Brain microvascular endothelial cell (primary cell): ENCODE results near the gene TMPRSS6.

ENCODE experiments used
- DNase-seq: peaks from one replicate; pipeline ENCODE4 v3.0.0-alpha.2; 2020
- H3K27ac ChIP-seq: fragments of 250-450 bp; sonication (Bioruptor Pico); 2 replicates; pipeline ENCODE4 v1.5.1; 2020; ENCODE audit warnings: mild to moderate bottlenecking, moderate library complexity
- H3K27me3 ChIP-seq: fragments of 250-450 bp; sonication (Bioruptor Pico); replicated peaks from 2 replicates; pipeline ENCODE4 v1.5.1; 2020; ENCODE audit warnings: mild to moderate bottlenecking
- H3K36me3 ChIP-seq: fragments of 250-450 bp; sonication (Bioruptor Pico); replicated peaks from 2 replicates; pipeline ENCODE4 v1.5.1; 2020; ENCODE audit warnings: mild to moderate bottlenecking
- H3K4me3 ChIP-seq: 2 replicates; pipeline ENCODE4 v1.5.1; 2011; ENCODE audit warnings: low read depth, mild to moderate bottlenecking, control low read depth, low read length, moderate library complexity
- CTCF ChIP-seq: IDR thresholded peaks from 2 replicates; pipeline ENCODE4 v1.5.1; 2011; ENCODE audit warnings: low read depth, mild to moderate bottlenecking, moderate library complexity, low read length, control low read depth, inconsistent platforms; ENCODE audit errors: missing control alignments
- in situ Hi-C: cut with HindIII; loops from 2 replicates; pipeline ENCODE4 v1.10.0; 2017; ENCODE audit warnings: low sequenced_read_pairs, low pct_ligation_motif_present

Gene TMPRSS6

GRCh38 chr22:37018086-37018814 is 91.3 kb downstream of the TMPRSS6 start:
- no peak for DNase-seq
- in situ Hi-C loops: no loop called here
- TF ChIP-seq CTCF: no peak
- Histone ChIP-seq H3K27ac (no peak overlapping the region), H3K4me3 (peak overlapping the region; percentile 76), H3K27me3 (no peaks in the 10 kb centered on the region), H3K36me3 (peaks cover 6% of the 10 kb centered on the region)

- H3K4me3 ChIP-seq: no peak overlapping the region
- no peak overlapping the region for H3K27ac ChIP-seq
- H3K27me3 ChIP-seq: no peaks in the 10 kb centered on the region
- in situ Hi-C loops: no loop called here
- DNase-seq: no peak
- TF ChIP-seq CTCF: no peak
- peaks cover 6% of the 10 kb centered on the region for H3K36me3 ChIP-seq
Observed at GRCh38 chr22:37017356-37017755, 92.2 kb downstream of the TMPRSS6 start.

GRCh38 chr22:37016134-37016910 is 93.2 kb downstream of the TMPRSS6 start:
- in situ Hi-C loops: no loop called here
- Histone ChIP-seq H3K4me3 (no peak overlapping the region), H3K27ac (no peak overlapping the region), H3K27me3 (no peaks in the 10 kb centered on the region), H3K36me3 (peaks cover 6% of the 10 kb centered on the region)
- no peak for TF ChIP-seq CTCF
- no peak for DNase-seq

GRCh38 chr22:37015587-37015878 is 94.0 kb downstream of the TMPRSS6 start:
- no peaks in the 10 kb centered on the region for H3K27me3 ChIP-seq
- H3K4me3 ChIP-seq: no peak overlapping the region
- no peak for DNase-seq
- in situ Hi-C loops: no loop called here
- no peak overlapping the region for H3K27ac ChIP-seq
- H3K36me3 ChIP-seq: peaks cover 6% of the 10 kb centered on the region
- TF ChIP-seq CTCF: no peak
